HEK293 (cell line): ENCODE results near the gene UBE2E1.

ENCODE experiments used
- CTCF ChIA-PET: fragments of 350-600 bp; formaldehyde crosslinking; extraction: SDS; loops from one replicate; lab custom pipeline; 2021; ENCODE audit warnings: antibody characterized with exemption; lab: Yijun Ruan, JAX
- POLR2A ChIA-PET: fragments of 300-600 bp; formaldehyde crosslinking; extraction: SDS; loops from one replicate; lab custom pipeline; 2020; ENCODE audit warnings: antibody characterized with exemption, inconsistent platforms; lab: Yijun Ruan, JAX
- H3K27ac ChIP-seq: fragments of 200-500 bp; sonication (Bioruptor generic); 2 replicates; pipeline ENCODE4 v1.5.1; 2014; ENCODE audit warnings: low read depth, low read length, control low read depth, inconsistent platforms; ENCODE audit errors: extremely low read depth
- H3K36me3 ChIP-seq, 2 experiments: fragments of 200-500 bp in 1 of 2; sonication (Bioruptor generic) in 1 of 2; 1 replicate in 1 of 2; 2 replicates in 1 of 2; pipeline ENCODE4 v1.5.1; 2014 to 2017; ENCODE audit warnings: inconsistent platforms in 2 of 2, low read length in 2 of 2; ENCODE audit not compliant: control insufficient read depth in 2 of 2, insufficient read depth in 1 of 2
- H3K4me1 ChIP-seq: fragments of 200-500 bp; sonication (Bioruptor generic); 2 replicates; pipeline ENCODE4 v1.5.1; 2014; ENCODE audit warnings: mild to moderate bottlenecking, low read length, inconsistent platforms; ENCODE audit not compliant: control insufficient read depth, insufficient read depth
- H3K4me3 ChIP-seq: 2 replicates; pipeline ENCODE4 v1.5.1; 2011; ENCODE audit warnings: low read depth, mild to moderate bottlenecking, control low read depth, low read length, moderate library complexity
- H3K9me3 ChIP-seq: fragments of 200-500 bp; sonication (Bioruptor generic); 2 replicates; pipeline ENCODE4 v1.5.1; 2014; ENCODE audit warnings: low read depth, low read length, inconsistent platforms; ENCODE audit not compliant: control insufficient read depth, insufficient read depth
- OVOL3 ChIP-seq: fragments of 450-650 bp; formaldehyde crosslinking; IDR thresholded peaks from 2 replicates; pipeline ENCODE4 v1.5.1; 2016; ENCODE audit warnings: missing biosample characterization, missing genetic modification characterization
- PRDM1 ChIP-seq: fragments of 450-650 bp; formaldehyde crosslinking; IDR thresholded peaks from 2 replicates; pipeline ENCODE4; 2016; ENCODE audit warnings: missing biosample characterization, missing genetic modification characterization
- SALL2 ChIP-seq: fragments of 450-650 bp; formaldehyde crosslinking; IDR thresholded peaks from 2 replicates; pipeline ENCODE4 v1.5.0; 2017; ENCODE audit warnings: missing biosample characterization, mild to moderate bottlenecking, missing genetic modification characterization, borderline replicate concordance
- SP7 ChIP-seq: fragments of 450-650 bp; formaldehyde crosslinking; IDR thresholded peaks from 2 replicates; pipeline ENCODE4 v1.5.1; 2016; ENCODE audit warnings: missing biosample characterization, missing genetic modification characterization
- ZBTB20 ChIP-seq: fragments of 450-650 bp; formaldehyde crosslinking; IDR thresholded peaks from 2 replicates; pipeline ENCODE4 v1.5.1; 2016; ENCODE audit warnings: missing biosample characterization, missing genetic modification characterization
- ZFHX2 ChIP-seq: fragments of 450-650 bp; formaldehyde crosslinking; conservative IDR thresholded peaks from 2 replicates; pipeline ENCODE4 v1.5.1; 2016; ENCODE audit warnings: missing biosample characterization, missing genetic modification characterization
- ZNF10 ChIP-seq: fragments of 450-650 bp; formaldehyde crosslinking; IDR thresholded peaks from 2 replicates; pipeline ENCODE4 v1.5.1; 2017; ENCODE audit warnings: missing biosample characterization, missing genetic modification characterization
- ZNF133 ChIP-seq: fragments of 450-650 bp; formaldehyde crosslinking; IDR thresholded peaks from 2 replicates; pipeline ENCODE4 v1.5.1; 2016; ENCODE audit warnings: missing biosample characterization, missing genetic modification characterization
- ZNF239 ChIP-seq: fragments of 450-650 bp; formaldehyde crosslinking; IDR thresholded peaks from 2 replicates; pipeline ENCODE4 v1.5.1; 2016; ENCODE audit warnings: missing biosample characterization, missing genetic modification characterization
- ZNF302 ChIP-seq: fragments of 450-650 bp; formaldehyde crosslinking; IDR thresholded peaks from 2 replicates; pipeline ENCODE4 v1.5.1; 2016; ENCODE audit warnings: missing biosample characterization, missing genetic modification characterization, low read depth
- ZNF324 ChIP-seq: fragments of 450-650 bp; formaldehyde crosslinking; IDR thresholded peaks from 2 replicates; pipeline ENCODE4 v1.5.1; 2016; ENCODE audit warnings: missing biosample characterization, missing genetic modification characterization
- ZNF335 ChIP-seq: fragments of 450-650 bp; formaldehyde crosslinking; conservative IDR thresholded peaks from 2 replicates; pipeline ENCODE4 v1.5.1; 2016; ENCODE audit warnings: missing biosample characterization, missing genetic modification characterization
- ZNF37A ChIP-seq: fragments of 450-650 bp; IDR thresholded peaks from 2 replicates; pipeline ENCODE4 v1.5.1; 2018; ENCODE audit warnings: missing biosample characterization, missing genetic modification characterization
- ZNF404 ChIP-seq: fragments of 450-650 bp; formaldehyde crosslinking; IDR thresholded peaks from 2 replicates; pipeline ENCODE4 v1.5.1; 2017; ENCODE audit warnings: missing biosample characterization, missing genetic modification characterization
- ZNF530 ChIP-seq: fragments of 450-650 bp; formaldehyde crosslinking; IDR thresholded peaks from 2 replicates; pipeline ENCODE4 v1.5.1; 2016; ENCODE audit warnings: low read depth, missing biosample characterization, missing genetic modification characterization
- ZNF555 ChIP-seq: fragments of 450-650 bp; formaldehyde crosslinking; conservative IDR thresholded peaks from 2 replicates; pipeline ENCODE4 v1.5.1; 2017; ENCODE audit warnings: missing biosample characterization, mild to moderate bottlenecking, missing genetic modification characterization, inconsistent platforms
- ZNF658 ChIP-seq: fragments of 450-650 bp; formaldehyde crosslinking; IDR thresholded peaks from 2 replicates; pipeline ENCODE4; 2016; ENCODE audit warnings: missing biosample characterization, missing genetic modification characterization
- ZNF707 ChIP-seq: fragments of 450-650 bp; formaldehyde crosslinking; IDR thresholded peaks from 2 replicates; pipeline ENCODE4 v1.5.1; 2016; ENCODE audit warnings: missing biosample characterization, missing genetic modification characterization
- ZNF76 ChIP-seq: fragments of 450-650 bp; formaldehyde crosslinking; IDR thresholded peaks from 2 replicates; pipeline ENCODE4; 2016; ENCODE audit warnings: low read depth, missing biosample characterization, missing genetic modification characterization, borderline replicate concordance
- ZNF776 ChIP-seq: fragments of 450-650 bp; formaldehyde crosslinking; IDR thresholded peaks from 2 replicates; pipeline ENCODE4 v1.5.0; 2017; ENCODE audit warnings: missing biosample characterization, missing genetic modification characterization, borderline replicate concordance
- TF ChIP-seq, protein P1 (sequence below): fragments of 450-650 bp; formaldehyde crosslinking; IDR thresholded peaks from 2 replicates; pipeline ENCODE4 v1.5.1; 2016; ENCODE audit warnings: missing biosample characterization, missing genetic modification characterization
- TF ChIP-seq, protein P2 (sequence below): fragments of 450-650 bp; formaldehyde crosslinking; IDR thresholded peaks from 2 replicates; pipeline ENCODE4 v1.5.1; 2017; ENCODE audit warnings: missing biosample characterization, missing genetic modification characterization
- TF ChIP-seq, protein P3 (sequence below): fragments of 450-650 bp; formaldehyde crosslinking; optimal IDR thresholded peaks from 2 replicates; pipeline ENCODE3; 2016; ENCODE audit warnings: missing biosample characterization, mild to moderate bottlenecking, missing genetic modification characterization
- TF ChIP-seq, protein P4 (sequence below): fragments of 450-650 bp; formaldehyde crosslinking; IDR thresholded peaks from 2 replicates; pipeline ENCODE4 v1.5.1; 2016; ENCODE audit warnings: missing biosample characterization, missing genetic modification characterization

The UBE2E1 gene

DNA sequence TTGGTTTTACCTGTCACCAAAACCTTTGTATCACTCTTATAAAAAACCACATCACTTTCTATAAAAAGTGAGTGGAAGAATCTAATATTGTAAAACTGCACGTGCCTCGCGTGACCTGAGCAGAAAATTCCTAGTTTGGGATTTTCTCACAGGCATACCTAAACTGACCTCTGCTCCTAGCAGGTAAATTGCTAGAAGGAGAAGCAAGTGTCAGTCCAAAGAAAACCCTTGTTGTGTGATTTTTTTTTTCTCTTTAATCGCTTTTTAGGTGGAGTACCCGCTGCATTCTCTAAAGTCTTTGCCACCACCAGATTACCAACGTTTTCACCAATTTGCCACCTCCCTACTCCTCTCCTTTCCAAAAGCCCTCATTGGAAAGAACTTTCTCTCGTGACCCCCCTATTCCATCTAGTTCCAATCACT is 534 bp upstream of the UBE2E1 start:
- Histone ChIP-seq H3K4me3 (peak overlapping the region; percentile 68), H3K27ac (no peak overlapping the region; the same call in 1 of the 2 replicates), H3K4me1 (0 out of 2 replicates have a peak, but pooled peaks cover 6% of the 10 kb centered on the region), H3K36me3 (peaks cover 0 to 17% of the 10 kb centered on the region in 2 experiments; a peak in 1 of 3 replicates), H3K9me3 (no peaks in the 10 kb centered on the region)
- TF ChIP-seq PRDM1 (peak; percentile 93), ZNF555 (tag by site-specific recombination) (no peak), ZNF776 (tag by site-specific recombination) (no peak), ZNF133 (peak; percentile 81), ZNF335 (tag by site-specific recombination) (peak; percentile 69), SP7 (tag by site-specific recombination) (0 out of 2 replicates have a peak, but pooled peaks have one; percentile 2)
- TF ChIP-seq, protein P1, sequence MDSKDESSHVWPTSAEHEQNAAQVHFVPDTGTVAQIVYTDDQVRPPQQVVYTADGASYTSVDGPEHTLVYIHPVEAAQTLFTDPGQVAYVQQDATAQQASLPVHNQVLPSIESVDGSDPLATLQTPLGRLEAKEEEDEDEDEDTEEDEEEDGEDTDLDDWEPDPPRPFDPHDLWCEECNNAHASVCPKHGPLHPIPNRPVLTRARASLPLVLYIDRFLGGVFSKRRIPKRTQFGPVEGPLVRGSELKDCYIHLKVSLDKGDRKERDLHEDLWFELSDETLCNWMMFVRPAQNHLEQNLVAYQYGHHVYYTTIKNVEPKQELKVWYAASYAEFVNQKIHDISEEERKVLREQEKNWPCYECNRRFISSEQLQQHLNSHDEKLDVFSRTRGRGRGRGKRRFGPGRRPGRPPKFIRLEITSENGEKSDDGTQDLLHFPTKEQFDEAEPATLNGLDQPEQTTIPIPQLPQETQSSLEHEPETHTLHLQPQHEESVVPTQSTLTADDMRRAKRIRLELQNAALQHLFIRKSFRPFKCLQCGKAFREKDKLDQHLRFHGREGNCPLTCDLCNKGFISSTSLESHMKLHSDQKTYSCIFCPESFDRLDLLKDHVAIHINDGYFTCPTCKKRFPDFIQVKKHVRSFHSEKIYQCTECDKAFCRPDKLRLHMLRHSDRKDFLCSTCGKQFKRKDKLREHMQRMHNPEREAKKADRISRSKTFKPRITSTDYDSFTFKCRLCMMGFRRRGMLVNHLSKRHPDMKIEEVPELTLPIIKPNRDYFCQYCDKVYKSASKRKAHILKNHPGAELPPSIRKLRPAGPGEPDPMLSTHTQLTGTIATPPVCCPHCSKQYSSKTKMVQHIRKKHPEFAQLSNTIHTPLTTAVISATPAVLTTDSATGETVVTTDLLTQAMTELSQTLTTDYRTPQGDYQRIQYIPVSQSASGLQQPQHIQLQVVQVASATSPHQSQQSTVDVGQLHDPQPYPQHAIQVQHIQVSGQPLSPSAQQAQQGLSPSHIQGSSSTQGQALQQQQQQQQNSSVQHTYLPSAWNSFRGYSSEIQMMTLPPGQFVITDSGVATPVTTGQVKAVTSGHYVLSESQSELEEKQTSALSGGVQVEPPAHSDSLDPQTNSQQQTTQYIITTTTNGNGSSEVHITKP (tag by site-specific recombination): peak; percentile 97
- POLR2A ChIA-PET: no interaction called here
- CTCF ChIA-PET: interaction anchor here (0.6 kb wide), 2 partner anchors 98 to 487 kb away, joined by 3 to 5 read pairs; no protein-coding TSS in a partner anchor

DNA sequence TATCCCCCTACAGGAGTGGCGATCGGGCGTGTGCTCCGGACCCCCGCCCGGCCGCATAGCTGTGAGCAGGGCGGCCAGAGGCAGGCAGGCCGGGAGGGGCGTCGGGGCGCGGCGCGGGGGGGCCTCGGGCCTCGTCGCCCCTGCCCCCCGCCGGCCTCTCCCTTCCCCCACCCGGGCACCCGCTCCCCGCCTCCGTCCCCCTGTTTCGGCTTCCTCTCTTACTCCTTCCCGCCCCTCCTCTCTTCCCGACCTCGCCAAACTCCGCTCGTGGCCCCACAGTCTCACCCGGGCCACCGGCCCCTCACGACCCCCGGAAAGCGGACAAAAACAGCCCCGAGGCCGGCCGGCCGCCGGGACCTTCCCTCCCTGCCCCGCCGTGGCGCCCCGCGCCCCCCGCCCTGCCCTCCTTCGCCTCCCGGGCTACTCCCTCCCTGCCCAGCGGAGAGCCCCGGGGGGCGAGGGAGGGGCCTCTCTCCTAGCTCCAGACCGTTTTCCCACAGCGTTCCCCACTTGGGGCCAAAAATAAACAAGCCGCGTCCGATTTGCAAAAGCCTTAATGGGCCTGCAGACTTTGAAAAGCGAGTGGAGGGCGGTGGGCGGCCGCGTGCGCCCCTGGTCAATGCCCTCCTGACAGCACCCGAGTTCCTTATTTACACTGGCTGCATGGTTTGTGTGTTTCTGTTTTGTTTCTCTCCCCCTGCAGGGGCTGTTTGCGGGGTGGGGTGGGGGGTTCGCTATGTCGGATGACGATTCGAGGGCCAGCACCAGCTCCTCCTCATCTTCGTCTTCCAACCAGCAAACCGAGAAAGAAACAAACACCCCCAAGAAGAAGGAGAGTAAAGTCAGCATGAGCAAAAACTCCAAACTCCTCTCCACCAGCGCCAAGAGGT is 1.0 kb downstream of the UBE2E1 start:
- Histone ChIP-seq H3K36me3 (peaks cover 0 to 20% of the 10 kb centered on the region in 2 experiments; a peak in 1 of 3 replicates), H3K4me3 (peak overlapping the region; percentile 68), H3K4me1 (0 out of 2 replicates have a peak, but pooled peaks cover 6% of the 10 kb centered on the region), H3K9me3 (no peaks in the 10 kb centered on the region), H3K27ac (peak overlapping the region; percentile 55)
- ChIA-PET POLR2A (interaction anchor here (0.6 to 1.9 kb wide), 3 partner anchors 9 to 110 kb away, joined by 3 to 10 read pairs (median 5); partner anchors contain the start of genes NKIRAS1 and RPL15), CTCF (no interaction called here)
- TF ChIP-seq ZNF707 (tag by site-specific recombination): no peak
- TF ChIP-seq, protein P2, sequence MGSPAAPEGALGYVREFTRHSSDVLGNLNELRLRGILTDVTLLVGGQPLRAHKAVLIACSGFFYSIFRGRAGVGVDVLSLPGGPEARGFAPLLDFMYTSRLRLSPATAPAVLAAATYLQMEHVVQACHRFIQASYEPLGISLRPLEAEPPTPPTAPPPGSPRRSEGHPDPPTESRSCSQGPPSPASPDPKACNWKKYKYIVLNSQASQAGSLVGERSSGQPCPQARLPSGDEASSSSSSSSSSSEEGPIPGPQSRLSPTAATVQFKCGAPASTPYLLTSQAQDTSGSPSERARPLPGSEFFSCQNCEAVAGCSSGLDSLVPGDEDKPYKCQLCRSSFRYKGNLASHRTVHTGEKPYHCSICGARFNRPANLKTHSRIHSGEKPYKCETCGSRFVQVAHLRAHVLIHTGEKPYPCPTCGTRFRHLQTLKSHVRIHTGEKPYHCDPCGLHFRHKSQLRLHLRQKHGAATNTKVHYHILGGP (tag by site-specific recombination): no peak
- no peak for TF ChIP-seq ZNF37A
- no peak for TF ChIP-seq OVOL3
- TF ChIP-seq ZNF404: no peak
- peak; percentile 86 for TF ChIP-seq ZBTB20 (tag by site-specific recombination)
- no peak for TF ChIP-seq ZNF302
- no peak for TF ChIP-seq ZNF239 (tag by site-specific recombination)
- TF ChIP-seq ZNF10 (tag by site-specific recombination): no peak
- TF ChIP-seq, protein P3, sequence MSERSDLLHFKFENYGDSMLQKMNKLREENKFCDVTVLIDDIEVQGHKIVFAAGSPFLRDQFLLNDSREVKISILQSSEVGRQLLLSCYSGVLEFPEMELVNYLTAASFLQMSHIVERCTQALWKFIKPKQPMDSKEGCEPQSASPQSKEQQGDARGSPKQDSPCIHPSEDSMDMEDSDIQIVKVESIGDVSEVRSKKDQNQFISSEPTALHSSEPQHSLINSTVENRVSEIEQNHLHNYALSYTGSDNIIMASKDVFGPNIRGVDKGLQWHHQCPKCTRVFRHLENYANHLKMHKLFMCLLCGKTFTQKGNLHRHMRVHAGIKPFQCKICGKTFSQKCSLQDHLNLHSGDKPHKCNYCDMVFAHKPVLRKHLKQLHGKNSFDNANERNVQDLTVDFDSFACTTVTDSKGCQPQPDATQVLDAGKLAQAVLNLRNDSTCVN (tag by site-specific recombination): peak; percentile 46
- TF ChIP-seq ZNF335 (tag by site-specific recombination): peak; percentile 44
- TF ChIP-seq, protein P4, sequence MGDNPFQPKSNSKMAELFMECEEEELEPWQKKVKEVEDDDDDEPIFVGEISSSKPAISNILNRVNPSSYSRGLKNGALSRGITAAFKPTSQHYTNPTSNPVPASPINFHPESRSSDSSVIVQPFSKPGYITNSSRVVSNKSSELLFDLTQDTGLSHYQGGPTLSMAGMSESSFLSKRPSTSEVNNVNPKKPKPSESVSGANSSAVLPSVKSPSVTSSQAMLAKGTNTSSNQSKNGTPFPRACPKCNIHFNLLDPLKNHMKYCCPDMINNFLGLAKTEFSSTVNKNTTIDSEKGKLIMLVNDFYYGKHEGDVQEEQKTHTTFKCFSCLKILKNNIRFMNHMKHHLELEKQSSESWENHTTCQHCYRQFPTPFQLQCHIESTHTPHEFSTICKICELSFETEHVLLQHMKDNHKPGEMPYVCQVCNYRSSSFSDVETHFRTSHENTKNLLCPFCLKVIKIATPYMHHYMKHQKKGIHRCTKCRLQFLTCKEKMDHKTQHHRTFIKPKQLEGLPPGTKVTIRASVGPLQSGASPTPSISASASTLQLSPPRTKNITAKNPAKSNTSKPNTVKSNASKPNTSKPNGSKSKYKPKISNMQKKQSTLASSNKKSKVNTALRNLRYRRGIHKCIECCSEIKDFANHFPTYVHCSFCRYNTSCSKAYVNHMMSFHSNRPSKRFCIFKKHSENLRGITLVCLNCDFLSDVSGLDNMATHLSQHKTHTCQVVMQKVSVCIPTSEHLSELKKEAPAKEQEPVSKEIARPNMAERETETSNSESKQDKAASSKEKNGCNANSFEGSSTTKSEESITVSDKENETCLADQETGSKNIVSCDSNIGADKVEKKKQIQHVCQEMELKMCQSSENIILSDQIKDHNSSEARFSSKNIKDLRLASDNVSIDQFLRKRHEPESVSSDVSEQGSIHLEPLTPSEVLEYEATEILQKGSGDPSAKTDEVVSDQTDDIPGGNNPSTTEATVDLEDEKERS (tag by site-specific recombination): no peak
- no peak for TF ChIP-seq ZNF658 (tag by site-specific recombination)
- TF ChIP-seq ZNF76: peak; percentile 45; the same call in 1 of the 2 replicates
- no peak for TF ChIP-seq ZNF324
- no peak for TF ChIP-seq ZNF530 (tag by site-specific recombination)
- no peak for TF ChIP-seq SALL2 (tag by site-specific recombination)
- TF ChIP-seq ZNF776 (tag by site-specific recombination): no peak
- TF ChIP-seq ZFHX2 (tag by site-specific recombination): no peak; the same call in 1 of the 2 replicates
